Endothelial cell of umbilical vein (primary cell): ENCODE data around the gene CLIC4. TPM values are rescaled to one million over a fixed set of nuclear protein-coding genes. Genes with fewer than 3 reads are reported as not detected.
A peak's percentile ranks its signal among the peaks of the same experiment; 100 is the strongest.

Experiments
- BruUV-seq: library from RNA; stranded (reverse); fragments of 400-500 nt; replicated peaks from 2 replicates; lab custom pipeline; 2021; lab: Mats Ljungman, UMichigan
- CTCF ChIA-PET: fragments of 300-600, 350-600 bp; sonication (Branson Sonifier 250); formaldehyde crosslinking; loops from one replicate; lab custom pipeline; 2021; ENCODE audit warnings: antibody characterized with exemption, inconsistent platforms; lab: Charles Lee
- POLR2A ChIA-PET: fragments of 300-600, 350-600 bp; sonication (Branson Sonifier 250); formaldehyde crosslinking; loops from one replicate; lab custom pipeline; 2021; ENCODE audit warnings: antibody characterized with exemption, inconsistent platforms; lab: Charles Lee
- DNase-seq: peaks from one replicate; pipeline ENCODE4 v3.0.0-alpha.2; 2011; ENCODE audit warnings: low read depth, low spot score
- FAIRE-seq: peaks from 2 replicates; lab custom pipeline; 2011; peaks lifted over from hg19 to GRCh38; lab: Jason Lieb, UNC
- H2AFZ ChIP-seq: 2 replicates; pipeline ENCODE4 v1.6.0; 2012; ENCODE audit warnings: low read depth, low read length, control low read depth, inconsistent platforms
- H3K27ac ChIP-seq: 2 replicates; pipeline ENCODE4 v1.5.1; 2011; ENCODE audit warnings: low read depth, mild to moderate bottlenecking, control low read depth, low read length, moderate library complexity; ENCODE audit not compliant: insufficient read depth
- H3K27me3 ChIP-seq, 2 experiments: 2 replicates each; pipeline versions ENCODE4 v1.6.0 to v1.6.1; 2011; ENCODE audit warnings: low read length in 2 of 2, mixed read lengths in 1 of 2; ENCODE audit not compliant: control insufficient read depth in 2 of 2, insufficient read depth in 2 of 2
- H3K36me3 ChIP-seq, 2 experiments: 2 replicates in 1 of 2; 3 replicates in 1 of 2; pipeline ENCODE4 v1.5.1; 2011; ENCODE audit warnings: low read length in 2 of 2, mild to moderate bottlenecking in 1 of 2, moderate library complexity in 1 of 2; ENCODE audit not compliant: control insufficient read depth in 2 of 2, insufficient read depth in 2 of 2; ENCODE audit errors: extremely low read depth in 1 of 2
- H3K4me1 ChIP-seq: 3 replicates; pipeline ENCODE4 v1.5.1; 2011; ENCODE audit warnings: mild to moderate bottlenecking, low read length; ENCODE audit not compliant: control insufficient read depth, insufficient read depth; ENCODE audit errors: extremely low read depth
- H3K4me2 ChIP-seq: 2 replicates; pipeline ENCODE4 v1.6.1; 2011; ENCODE audit warnings: low read length, control low read depth, mixed read lengths; ENCODE audit not compliant: insufficient read depth
- H3K4me3 ChIP-seq, 3 experiments: fragments of 200-600 bp in 1 of 3; sonication (generic), shearing (Covaris generic) in 1 of 3; replicated peaks in 1 of 3; 2 replicates each; pipeline ENCODE4 v1.5.1; 2011 to 2016; ENCODE audit warnings: control low read depth in 3 of 3, low read length in 3 of 3, mild to moderate bottlenecking in 2 of 3, inconsistent platforms in 1 of 3, low read depth in 1 of 3, moderate library complexity in 1 of 3; ENCODE audit not compliant: insufficient read depth in 1 of 3
- H3K79me2 ChIP-seq: 2 replicates; pipeline ENCODE4 v1.6.0; 2012; ENCODE audit warnings: low read length, inconsistent platforms; ENCODE audit not compliant: control insufficient read depth, insufficient read depth
- H3K9ac ChIP-seq: replicated peaks from 2 replicates; pipeline ENCODE3; 2011; ENCODE audit warnings: low read length, control low read depth; ENCODE audit not compliant: insufficient read depth; ENCODE audit errors: extremely low read depth
- H3K9me1 ChIP-seq: replicated peaks from 3 replicates; pipeline ENCODE4 v1.6.0; 2011; ENCODE audit warnings: mild to moderate bottlenecking, low read length; ENCODE audit not compliant: control insufficient read depth, insufficient read depth; ENCODE audit errors: extremely low read depth
- H3K9me3 ChIP-seq: replicated peaks from 2 replicates; pipeline ENCODE4 v1.5.1; 2012; ENCODE audit warnings: low read length, inconsistent platforms; ENCODE audit not compliant: control insufficient read depth, insufficient read depth
- H4K20me1 ChIP-seq: replicated peaks from 2 replicates; pipeline ENCODE3; 2011; ENCODE audit warnings: mild to moderate bottlenecking, low read length; ENCODE audit not compliant: control insufficient read depth, insufficient read depth; ENCODE audit errors: extremely low read depth
- GATA2 ChIP-seq: IDR thresholded peaks from 2 replicates; pipeline ENCODE4 v1.7.0; 2011; ENCODE audit warnings: low read depth, mild to moderate bottlenecking, moderate library complexity, mixed read lengths, low read length; ENCODE audit not compliant: insufficient read length, insufficient read depth
- dilution Hi-C: fragments of 300-500 bp; cut with MboI; formaldehyde crosslinking; loops from one replicate; pipeline ENCODE4 v1.15.0; 2019; ENCODE audit warnings: low sequenced_read_pairs; ENCODE audit not compliant: extremely low pct_ligation_motif_present
- intact Hi-C: fragments of 100-400 bp; cut with micrococcal nuclease; formaldehyde crosslinking; loops from one replicate; pipeline ENCODE4 v1.10.0; 2022
- polyA plus RNA-seq, 4 experiments: library from polyadenylated mRNA; depleted of rRNA in 3 of 4; stranded (reverse) in 3 of 4; unstranded in 1 of 4; fragments of >200 nt; gene quantifications; 2 replicates each; pipeline versions ENCODE4 v1.2.1 to v1.2.3, GENCODE V29; 2011 to 2012; ENCODE audit warnings: missing spikeins in 1 of 4
- total RNA-seq: library from RNA; stranded (reverse); gene quantifications from 2 replicates; pipeline ENCODE4 v1.2.3, GENCODE V29; 2021
- TF ChIP-seq, protein P1 (sequence below), 2 donors: IDR thresholded peaks; 1 replicate in 1 of 2; 2 replicates in 1 of 2; pipeline ENCODE4 v1.5.1; 2011; ENCODE audit warnings: low read length in 2 of 2, mild to moderate bottlenecking in 2 of 2, moderate library complexity in 2 of 2, control low read depth in 1 of 2, inconsistent platforms in 1 of 2, low read depth in 1 of 2; ENCODE audit not compliant: insufficient read depth in 1 of 2; ENCODE audit errors: extremely low read depth in 1 of 2

CLIC4 gene
- total and polyA plus RNA-seq, 2 donors (not counting 3 experiments of a cell fraction or from before 2014, with no cell fraction given) = 97.5 to 330 TPM

DNA sequence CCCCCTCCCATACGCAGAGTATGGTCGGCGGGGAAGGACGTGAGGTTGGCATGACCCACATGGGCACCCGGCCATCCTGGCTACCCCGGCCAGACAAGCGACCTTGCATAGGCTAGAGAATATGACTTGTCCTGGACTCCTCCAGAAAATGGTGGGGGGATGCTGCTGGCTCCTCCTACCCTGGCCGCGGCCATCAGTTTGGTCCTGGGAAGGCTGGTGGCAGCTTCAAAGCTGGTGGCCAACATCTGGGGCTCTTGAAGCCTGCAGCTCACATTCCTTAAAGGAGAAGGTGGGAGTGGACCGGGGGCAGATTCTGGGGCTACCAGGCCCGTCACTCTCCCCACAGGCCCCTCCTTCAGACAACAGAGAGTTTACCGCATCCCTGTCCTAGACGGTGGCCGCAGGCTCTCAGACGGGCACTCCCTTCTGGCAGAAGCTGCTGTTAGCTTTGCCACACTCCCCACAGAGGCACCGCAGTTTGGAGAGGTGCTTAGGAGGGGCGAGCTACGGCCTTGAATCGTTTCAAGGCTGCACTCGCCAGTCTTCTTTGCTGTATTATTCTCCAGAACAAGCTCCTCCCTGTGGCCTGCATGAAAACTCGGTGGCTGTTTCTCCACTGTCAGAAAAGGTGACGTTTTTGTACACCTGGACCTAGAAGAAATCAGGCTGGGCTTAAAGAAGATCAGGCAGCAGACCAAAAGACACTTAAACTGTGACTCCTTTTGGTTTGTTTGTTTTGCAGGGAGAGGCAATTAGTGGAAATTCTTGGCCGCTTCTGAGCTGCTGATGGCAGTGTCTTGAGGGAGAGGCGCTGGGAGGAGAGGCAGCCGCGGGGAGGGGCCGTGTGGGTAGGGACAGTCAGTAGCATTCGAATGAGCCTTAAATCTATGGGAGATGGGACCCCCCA is 116.8 kb downstream of the CLIC4 start:
- no peak for TF ChIP-seq GATA2
- TF ChIP-seq, protein P1, sequence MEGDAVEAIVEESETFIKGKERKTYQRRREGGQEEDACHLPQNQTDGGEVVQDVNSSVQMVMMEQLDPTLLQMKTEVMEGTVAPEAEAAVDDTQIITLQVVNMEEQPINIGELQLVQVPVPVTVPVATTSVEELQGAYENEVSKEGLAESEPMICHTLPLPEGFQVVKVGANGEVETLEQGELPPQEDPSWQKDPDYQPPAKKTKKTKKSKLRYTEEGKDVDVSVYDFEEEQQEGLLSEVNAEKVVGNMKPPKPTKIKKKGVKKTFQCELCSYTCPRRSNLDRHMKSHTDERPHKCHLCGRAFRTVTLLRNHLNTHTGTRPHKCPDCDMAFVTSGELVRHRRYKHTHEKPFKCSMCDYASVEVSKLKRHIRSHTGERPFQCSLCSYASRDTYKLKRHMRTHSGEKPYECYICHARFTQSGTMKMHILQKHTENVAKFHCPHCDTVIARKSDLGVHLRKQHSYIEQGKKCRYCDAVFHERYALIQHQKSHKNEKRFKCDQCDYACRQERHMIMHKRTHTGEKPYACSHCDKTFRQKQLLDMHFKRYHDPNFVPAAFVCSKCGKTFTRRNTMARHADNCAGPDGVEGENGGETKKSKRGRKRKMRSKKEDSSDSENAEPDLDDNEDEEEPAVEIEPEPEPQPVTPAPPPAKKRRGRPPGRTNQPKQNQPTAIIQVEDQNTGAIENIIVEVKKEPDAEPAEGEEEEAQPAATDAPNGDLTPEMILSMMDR (IDR thresholded peaks at IDR 0.05; ENCODE audit: extremely low read depth in 1 of 2, insufficient read depth in 1 of 2, low read depth in 1 of 2, low read length in 2 of 2) = peak in 1 of 2 donors; percentile 3
- peaks cover 5% of the 10 kb centered on the region for H3K4me1 ChIP-seq
- FAIRE-seq (no peak), DNase-seq (no peak)
- H3K9me1 ChIP-seq = no peaks in the 10 kb centered on the region
- no peaks in the 10 kb centered on the region for H3K9me3 ChIP-seq
- dilution Hi-C loops (no loop called here), intact Hi-C loops (no loop called here)
- ChIA-PET POLR2A (no interaction called here), CTCF (interaction anchor here (1.3 to 1.4 kb wide), 2 partner anchors 12 to 13 kb away, joined by 3 to 4 read pairs; no protein-coding TSS in a partner anchor)
- no peak overlapping the region for H3K27ac ChIP-seq
- no peak overlapping the region for H3K4me3 ChIP-seq
- H3K36me3 ChIP-seq = no peaks in the 10 kb centered on the region
- no peak overlapping the region for H3K4me2 ChIP-seq
- no TSS peak for BruUV-seq
- no peaks in the 10 kb centered on the region for H3K79me2 ChIP-seq
- no peak overlapping the region for H3K9ac ChIP-seq
- H4K20me1 ChIP-seq = no peaks in the 10 kb centered on the region
- peaks cover 0 to 5% of the 10 kb centered on the region in 2 experiments for H3K27me3 ChIP-seq
- H2AFZ ChIP-seq = no peak overlapping the region
